HG03521 (cell line): Measurements from ENCODE around the gene MAJIN.

ENCODE experiments used
- ATAC-seq: cut with Tn5 transposase; IDR thresholded peaks from one replicate; pipeline ENCODE4 v1.9.1; 2021; ENCODE audit warnings: mild to moderate bottlenecking, moderate library complexity; ENCODE audit not compliant: unreplicated experiment

Gene MAJIN

DNA sequence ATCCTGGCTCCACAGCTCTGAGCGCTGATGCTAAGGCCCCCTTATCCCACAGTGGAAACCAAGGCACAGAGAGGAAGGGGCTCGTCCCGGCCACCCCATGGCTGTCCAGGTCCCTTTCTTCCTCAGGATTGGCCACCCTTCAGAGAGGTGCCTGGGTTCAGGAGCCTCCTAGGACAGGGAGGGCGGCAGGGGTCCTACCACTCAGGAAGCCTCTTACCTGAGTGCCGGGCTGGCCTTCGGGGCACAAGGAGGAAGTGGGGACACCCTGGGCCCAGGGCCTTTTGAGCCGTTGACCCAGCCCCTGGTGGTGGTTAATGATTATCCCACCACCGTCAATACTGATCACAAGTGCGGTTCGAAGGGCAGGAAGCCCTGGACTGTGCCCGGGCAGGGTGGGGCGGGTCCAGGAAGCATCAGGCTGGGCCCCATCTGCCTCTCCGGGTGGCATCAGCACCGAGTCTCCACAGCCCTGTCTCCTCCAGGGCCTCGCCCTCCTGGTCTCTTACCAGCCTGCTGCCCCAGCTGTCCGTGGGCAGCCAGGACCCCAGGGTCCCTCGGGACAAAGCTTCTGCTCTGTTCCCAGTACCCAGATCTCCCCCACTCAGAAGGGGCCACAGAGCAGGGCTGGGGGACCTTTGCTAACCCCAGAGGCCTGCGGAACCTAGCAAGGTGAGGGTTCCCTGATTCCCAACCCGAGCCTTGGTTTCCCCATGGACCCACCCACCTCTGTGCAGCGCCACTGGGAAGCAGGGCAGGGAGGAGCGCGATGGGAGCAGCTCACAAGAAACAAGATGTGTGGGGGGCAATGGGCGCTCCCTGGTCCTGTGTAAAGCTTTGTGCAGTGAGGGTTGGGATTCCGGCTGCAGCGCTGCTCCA lies 78.5 kb downstream of the MAJIN start:
- ATAC-seq: no peak

DNA sequence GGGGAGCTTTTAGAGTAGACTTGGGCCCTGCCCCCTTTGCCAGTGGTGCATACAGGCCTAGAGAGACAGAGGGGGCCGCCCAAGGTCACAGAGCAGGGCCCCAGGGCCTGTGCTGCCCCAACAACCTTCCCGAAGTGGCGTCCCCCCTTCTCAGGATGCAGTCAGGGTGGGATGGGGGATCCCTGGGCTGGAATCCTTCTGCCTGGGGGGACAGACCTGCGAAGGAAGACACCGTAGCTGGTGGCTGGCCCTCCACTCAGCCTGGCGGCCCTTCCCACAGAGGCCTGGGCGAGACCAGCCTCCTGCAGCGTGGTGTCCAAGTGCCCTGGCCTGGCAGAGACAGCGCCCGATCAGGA lies 79.1 kb downstream of the MAJIN start:
- no peak for ATAC-seq

- ATAC-seq: no peak
Observed at GRCh38 chr11:64892411-64892831, 79.5 kb downstream of the MAJIN start.

- ATAC-seq: no peak
Observed at GRCh38 chr11:64891880-64892279, 80.0 kb downstream of the MAJIN start.

GRCh38 chr11:64891215-64891848 lies 80.6 kb downstream of the MAJIN start:
- no peak for ATAC-seq

- no peak for ATAC-seq
Observed at GRCh38 chr11:64890522-64890939, 81.4 kb downstream of the MAJIN start.

- no peak for ATAC-seq
Observed at GRCh38 chr11:64888729-64889511, 83.0 kb downstream of the MAJIN start.

DNA sequence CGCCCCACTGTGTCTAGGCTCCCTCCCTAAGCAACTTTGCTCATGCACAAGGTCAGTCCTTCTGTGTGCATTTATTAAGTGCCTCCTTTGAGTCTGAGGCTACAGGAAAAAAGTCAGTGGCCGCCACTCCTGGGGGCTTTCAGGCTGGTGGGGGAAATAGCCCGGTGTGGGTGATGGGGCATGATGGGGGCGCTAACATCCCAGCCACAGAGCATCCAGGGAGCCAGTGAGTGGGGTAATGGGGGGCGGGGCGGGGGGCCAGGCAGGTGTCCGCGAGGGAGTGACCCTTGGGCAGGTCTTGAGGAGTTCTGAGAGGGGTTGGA lies 83.5 kb downstream of the MAJIN start:
- no peak for ATAC-seq
